ENCODE results near the gene RHOF.
"Not testable (repeated sequence)": the region's sequence is repeated elsewhere in the genome, so short reads cannot be mapped to it uniquely, and the experiment has no call there.

Gene RHOF

DNA sequence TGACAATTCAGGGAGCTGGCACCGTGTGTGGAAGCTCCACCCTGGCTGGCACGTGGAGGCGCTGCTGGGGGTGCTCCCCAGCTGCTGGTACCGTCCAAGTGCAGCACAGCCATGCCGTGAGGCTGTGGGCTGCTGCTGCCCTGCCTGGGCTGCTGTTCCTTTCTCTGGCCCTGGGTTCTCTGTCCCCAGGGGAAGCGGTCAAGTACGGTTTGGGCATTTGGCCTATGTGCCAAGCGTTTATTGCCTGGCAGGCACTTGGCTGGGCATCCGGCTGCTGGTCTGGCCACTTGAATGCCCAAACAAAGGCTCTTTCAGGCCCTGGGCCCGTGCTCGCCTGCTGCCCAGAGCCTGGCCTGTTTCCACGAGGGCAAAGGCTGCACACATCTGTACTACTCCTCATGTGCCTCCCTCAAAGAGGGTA is 39.6 kb downstream of the RHOF start:
- TF ChIP-seq, protein P1, sequence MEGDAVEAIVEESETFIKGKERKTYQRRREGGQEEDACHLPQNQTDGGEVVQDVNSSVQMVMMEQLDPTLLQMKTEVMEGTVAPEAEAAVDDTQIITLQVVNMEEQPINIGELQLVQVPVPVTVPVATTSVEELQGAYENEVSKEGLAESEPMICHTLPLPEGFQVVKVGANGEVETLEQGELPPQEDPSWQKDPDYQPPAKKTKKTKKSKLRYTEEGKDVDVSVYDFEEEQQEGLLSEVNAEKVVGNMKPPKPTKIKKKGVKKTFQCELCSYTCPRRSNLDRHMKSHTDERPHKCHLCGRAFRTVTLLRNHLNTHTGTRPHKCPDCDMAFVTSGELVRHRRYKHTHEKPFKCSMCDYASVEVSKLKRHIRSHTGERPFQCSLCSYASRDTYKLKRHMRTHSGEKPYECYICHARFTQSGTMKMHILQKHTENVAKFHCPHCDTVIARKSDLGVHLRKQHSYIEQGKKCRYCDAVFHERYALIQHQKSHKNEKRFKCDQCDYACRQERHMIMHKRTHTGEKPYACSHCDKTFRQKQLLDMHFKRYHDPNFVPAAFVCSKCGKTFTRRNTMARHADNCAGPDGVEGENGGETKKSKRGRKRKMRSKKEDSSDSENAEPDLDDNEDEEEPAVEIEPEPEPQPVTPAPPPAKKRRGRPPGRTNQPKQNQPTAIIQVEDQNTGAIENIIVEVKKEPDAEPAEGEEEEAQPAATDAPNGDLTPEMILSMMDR (IDR thresholded peaks at IDR 0.05; ENCODE audit: extremely low read depth, missing control alignments): no peak
- no peak for DNase-seq (ENCODE audit: low spot score)

DNA sequence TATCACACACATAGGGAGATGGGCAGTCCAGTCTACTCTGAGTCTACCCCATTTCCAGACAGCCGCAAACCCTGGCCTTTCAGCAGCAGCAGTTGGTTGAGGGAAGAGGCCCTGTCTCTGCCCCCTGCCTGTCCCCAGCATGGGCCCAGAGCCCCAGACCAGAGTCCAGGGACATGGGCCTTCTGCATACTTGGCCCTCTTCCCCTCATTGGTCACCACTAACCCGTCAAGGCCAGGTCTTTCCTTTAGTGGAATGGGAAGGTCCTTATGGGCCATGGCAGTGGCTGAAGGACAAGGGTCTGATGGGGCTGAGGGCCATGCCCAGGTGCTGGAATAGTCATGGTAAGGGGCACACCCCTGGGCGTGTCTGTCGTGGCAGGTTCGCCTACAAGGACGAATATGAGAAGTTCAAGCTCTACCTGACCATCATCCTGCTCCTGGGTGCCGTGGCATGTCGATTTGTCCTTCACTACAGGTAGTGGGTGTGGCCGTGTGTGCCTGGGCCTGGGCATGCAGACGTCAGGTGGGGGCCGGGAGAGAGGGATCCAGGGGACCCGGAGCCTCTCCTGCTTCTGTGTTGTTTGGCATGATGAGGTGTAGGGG is 41.6 kb downstream of the RHOF start:
- TF ChIP-seq, protein P1 (IDR thresholded peaks at IDR 0.05; ENCODE audit: extremely low read depth, missing control alignments): no peak
- no peak for DNase-seq (ENCODE audit: low spot score)

DNA sequence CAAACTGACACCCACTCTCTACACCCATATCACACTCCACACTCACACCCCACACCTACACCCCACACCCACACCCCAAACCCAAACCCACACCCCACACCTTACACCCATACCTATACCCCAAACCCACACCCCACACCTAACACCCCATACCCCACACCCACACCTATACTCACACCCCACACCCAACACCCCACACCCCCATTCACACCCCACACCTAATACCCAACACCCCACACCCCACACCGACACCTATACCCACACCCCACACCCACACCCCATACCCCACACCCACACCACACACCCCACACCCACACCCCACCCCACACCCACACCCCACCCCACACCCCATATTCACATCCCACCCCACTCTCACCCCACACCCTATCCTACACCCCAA is 42.5 kb downstream of the RHOF start:
- TF ChIP-seq, protein P1 (IDR thresholded peaks at IDR 0.05; ENCODE audit: extremely low read depth, missing control alignments): no peak
- DNase-seq (ENCODE audit: low spot score): no peak

DNA sequence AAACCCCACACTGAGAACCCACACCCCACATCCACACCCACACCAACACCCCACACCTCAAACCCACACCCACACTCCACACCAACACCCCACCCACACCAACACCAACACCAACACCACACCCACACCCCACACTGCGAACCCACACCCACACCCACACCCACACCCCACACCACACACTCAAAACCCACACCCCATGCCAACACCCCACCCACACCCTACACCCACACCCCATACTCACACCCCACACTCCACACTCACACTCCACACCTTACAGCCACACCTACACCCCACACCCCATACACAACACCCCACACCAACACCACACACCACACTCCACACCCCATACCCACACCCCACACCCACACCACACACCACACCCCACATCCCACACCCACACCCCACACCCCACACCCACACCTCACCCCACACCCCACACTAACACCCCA is 43.0 kb downstream of the RHOF start:
- DNase-seq (ENCODE audit: low spot score): no peak
- TF ChIP-seq, protein P1 (IDR thresholded peaks at IDR 0.05; ENCODE audit: extremely low read depth, missing control alignments): no peak

DNA sequence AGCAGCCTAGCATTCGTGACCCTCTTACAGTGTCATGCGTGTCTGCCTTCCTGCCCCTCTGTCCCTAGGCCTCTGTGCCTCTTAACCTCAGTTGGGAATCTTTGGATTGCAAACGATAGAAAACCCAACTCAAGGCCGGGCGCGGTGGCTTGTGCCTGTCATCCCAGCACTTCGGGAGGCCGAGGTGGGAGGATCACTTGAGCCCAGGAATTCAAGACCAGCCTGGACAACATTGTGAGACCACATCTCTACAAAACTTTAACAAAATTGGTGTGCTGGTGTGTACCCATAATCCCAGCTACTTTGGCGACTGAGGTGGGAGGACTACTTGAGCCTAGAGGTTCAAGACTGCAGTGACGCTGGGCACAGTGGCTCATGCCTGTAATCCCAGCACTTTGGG is 44.2 kb downstream of the RHOF start:
- TF ChIP-seq, protein P1 (IDR thresholded peaks at IDR 0.05; ENCODE audit: extremely low read depth, missing control alignments): no peak
- no peak for DNase-seq (ENCODE audit: low spot score)

DNA sequence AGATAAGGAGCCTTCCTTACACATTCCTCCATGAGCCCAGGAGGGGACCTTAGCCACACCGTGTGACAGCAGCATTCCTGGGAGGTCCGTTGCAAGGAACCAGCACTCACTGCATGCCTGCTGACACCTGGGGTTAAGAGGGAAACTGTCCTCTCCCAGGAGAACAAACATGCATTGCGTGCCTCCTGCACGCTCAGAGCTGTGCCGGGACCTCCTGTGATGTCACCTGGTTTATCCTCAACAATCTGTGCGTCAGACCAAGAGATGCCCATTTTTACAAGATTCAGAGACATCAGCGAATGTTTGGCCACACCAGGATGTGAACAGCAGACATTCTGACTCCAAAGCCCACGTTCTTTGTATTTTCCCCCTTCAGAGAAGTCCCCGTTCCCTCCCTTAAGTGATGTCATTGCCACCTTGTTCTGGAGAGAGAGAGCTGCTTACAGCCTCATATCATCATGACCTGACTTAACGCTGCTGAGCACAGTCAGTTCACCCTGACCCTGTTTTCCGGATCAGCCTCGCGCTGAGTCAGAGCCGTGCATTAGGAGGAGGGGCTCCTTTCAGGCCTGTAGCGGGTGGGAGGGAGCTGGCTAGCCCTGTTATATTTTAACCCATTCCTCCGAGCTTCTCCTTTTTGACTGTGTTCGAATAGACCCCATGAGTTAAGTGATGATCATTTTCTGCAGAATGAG is 44.8 kb downstream of the RHOF start:
- TF ChIP-seq, protein P1 (IDR thresholded peaks at IDR 0.05; ENCODE audit: extremely low read depth, missing control alignments): no peak
- no peak for DNase-seq (ENCODE audit: low spot score)

DNA sequence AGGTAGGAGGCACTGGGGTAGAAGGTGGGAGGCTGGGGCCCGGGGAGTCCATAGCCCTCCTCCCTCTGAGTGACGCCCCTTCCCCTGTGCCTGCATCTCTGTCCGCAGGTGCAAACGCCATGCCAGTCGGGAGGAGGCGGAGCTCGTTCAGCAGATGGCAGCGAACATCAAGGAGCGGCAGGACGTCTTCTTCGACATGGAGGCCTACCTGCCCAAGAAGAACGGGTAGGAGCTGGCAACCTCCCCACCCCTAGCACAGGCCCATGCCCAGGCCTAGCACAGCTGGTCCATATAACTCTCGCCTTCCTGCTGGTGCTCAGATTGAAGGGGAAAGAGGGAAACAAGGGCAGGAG is 45.3 kb downstream of the RHOF start:
- DNase-seq (ENCODE audit: low spot score): no peak
- TF ChIP-seq, protein P1 (IDR thresholded peaks at IDR 0.05; ENCODE audit: extremely low read depth, missing control alignments): no peak

DNA sequence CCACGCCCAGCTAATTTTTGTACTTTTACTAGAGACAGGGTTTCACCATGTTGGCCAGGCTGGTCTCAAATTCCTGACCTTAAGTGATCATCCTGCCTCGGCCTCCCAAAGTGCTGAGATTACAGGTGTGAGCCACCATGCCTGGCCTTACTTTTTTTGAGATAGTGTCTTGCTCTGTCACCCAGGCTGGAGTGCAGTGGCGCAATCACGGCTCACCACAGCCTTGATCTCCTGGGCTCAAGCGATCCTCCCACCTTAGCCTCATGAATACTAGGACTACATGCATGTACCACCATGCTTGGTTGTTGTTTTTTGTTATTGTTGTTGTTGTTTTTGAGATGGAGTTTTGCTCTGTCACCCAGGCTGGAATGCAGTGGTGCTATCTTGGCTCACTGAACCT is 47.9 kb downstream of the RHOF start:
- not testable (repeated sequence) for DNase-seq (ENCODE audit: low spot score)
